ENCODE results near the gene TLR6. TPM values are rescaled to one million over a fixed set of nuclear protein-coding genes. Genes with fewer than 3 reads are reported as not detected.
A peak's percentile ranks its signal among the peaks of the same experiment; 100 is the strongest.

The TLR6 gene
- total RNA-seq, 1 donor from 2014 or later: not detected

GRCh38 chr4:38868059-38868960 is 11.7 kb upstream of the TLR6 start:
- H3K27ac Mint-ChIP-seq (ENCODE audit: unreplicated experiment): no peak overlapping the region
- peaks cover 11% of the 10 kb centered on the region for H3K27me3 Mint-ChIP-seq (ENCODE audit: unreplicated experiment)
- peaks cover under 1% of the 10 kb centered on the region for H3K4me1 Mint-ChIP-seq (ENCODE audit: low read depth, unreplicated experiment)
- TF ChIP-seq CTCF (IDR thresholded peaks at IDR 0.05; ENCODE audit: partially characterized antibody, unreplicated experiment): no peak
- peak overlapping the region; percentile 63 for H3K4me3 Mint-ChIP-seq (ENCODE audit: unreplicated experiment)
- H3K9me3 Mint-ChIP-seq (ENCODE audit: unreplicated experiment): peaks cover under 1% of the 10 kb centered on the region
- H3K36me3 Mint-ChIP-seq (ENCODE audit: unreplicated experiment): no peaks in the 10 kb centered on the region
- DNase-seq: no peak

- H3K4me3 Mint-ChIP-seq (ENCODE audit: unreplicated experiment): peak within 1 kb of the TSS; percentile 88
- H3K4me1 Mint-ChIP-seq (ENCODE audit: low read depth, unreplicated experiment): no peaks in the 10 kb centered on the region
- H3K36me3 Mint-ChIP-seq (ENCODE audit: unreplicated experiment): peaks cover 6% of the 10 kb centered on the region
- peak; percentile 50 for DNase-seq
- TF ChIP-seq CTCF (IDR thresholded peaks at IDR 0.05; ENCODE audit: partially characterized antibody, unreplicated experiment): no peak
- H3K27me3 Mint-ChIP-seq (ENCODE audit: unreplicated experiment): peaks cover 11% of the 10 kb centered on the region
- peaks cover 3% of the 10 kb centered on the region for H3K9me3 Mint-ChIP-seq (ENCODE audit: unreplicated experiment)
- no peak within 1 kb of the TSS for H3K27ac Mint-ChIP-seq (ENCODE audit: unreplicated experiment)
Observed at GRCh38 chr4:38867478-38868058, 11.0 kb upstream of the TLR6 start, which contains the start of gene FAM114A1. TSS of gene FAM114A1 (plus strand) at chr4:38867806. CDS start at chr4:38878079, 10,273 bp downstream.

GRCh38 chr4:38866973-38867477 is 10.4 kb upstream of the TLR6 start:
- Mint-ChIP-seq H3K9me3 (ENCODE audit: unreplicated experiment) (peaks cover 3% of the 10 kb centered on the region), H3K27ac (ENCODE audit: unreplicated experiment) (no peak overlapping the region), H3K4me1 (ENCODE audit: low read depth, unreplicated experiment) (no peaks in the 10 kb centered on the region), H3K4me3 (ENCODE audit: unreplicated experiment) (peak overlapping the region; percentile 88), H3K27me3 (ENCODE audit: unreplicated experiment) (peaks cover 11% of the 10 kb centered on the region), H3K36me3 (ENCODE audit: unreplicated experiment) (peaks cover 6% of the 10 kb centered on the region)
- TF ChIP-seq CTCF (IDR thresholded peaks at IDR 0.05; ENCODE audit: partially characterized antibody, unreplicated experiment): no peak
- no peak for DNase-seq

GRCh38 chr4:38865445-38865844 is 8.8 kb upstream of the TLR6 start:
- DNase-seq: no peak
- peaks cover 3% of the 10 kb centered on the region for H3K9me3 Mint-ChIP-seq (ENCODE audit: unreplicated experiment)
- H3K27me3 Mint-ChIP-seq (ENCODE audit: unreplicated experiment): peaks cover 15% of the 10 kb centered on the region
- no peaks in the 10 kb centered on the region for H3K4me1 Mint-ChIP-seq (ENCODE audit: low read depth, unreplicated experiment)
- peaks cover 6% of the 10 kb centered on the region for H3K36me3 Mint-ChIP-seq (ENCODE audit: unreplicated experiment)
- H3K4me3 Mint-ChIP-seq (ENCODE audit: unreplicated experiment): no peak overlapping the region
- H3K27ac Mint-ChIP-seq (ENCODE audit: unreplicated experiment): no peak overlapping the region
- no peak for TF ChIP-seq CTCF (IDR thresholded peaks at IDR 0.05; ENCODE audit: partially characterized antibody, unreplicated experiment)

All from glutamatergic neuron (in vitro differentiated cells).